ENCODE results near the gene ACP7.
"Not testable (repeated sequence)": the region's sequence is repeated elsewhere in the genome, so short reads cannot be mapped to it uniquely, and the experiment has no call there.

Gene ACP7

DNA sequence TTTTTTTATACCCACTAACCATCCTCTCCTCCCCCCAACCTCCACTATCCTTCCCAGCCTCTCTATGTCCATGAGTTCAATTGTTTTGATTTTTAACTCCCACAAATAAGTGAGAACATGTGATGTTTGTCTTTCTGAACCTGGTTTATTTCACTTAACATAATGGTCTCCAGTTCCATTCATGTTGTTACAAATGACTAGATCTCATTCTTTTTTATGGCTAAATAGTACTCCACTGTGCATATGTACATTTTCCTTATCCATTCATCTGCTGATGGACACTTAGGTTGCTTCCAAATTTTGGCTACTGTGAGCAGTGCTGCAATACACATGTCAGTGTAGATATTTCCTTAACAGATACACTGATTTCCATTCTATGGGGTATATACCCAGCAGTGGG, 24.9 kb upstream of the ACP7 start:
- Mint-ChIP-seq H3K9me3 (no peaks in the 10 kb centered on the region), H3K4me1 (ENCODE audit: low read depth in 2 of 2) (peaks cover 6 to 7% of the 10 kb centered on the region in 2 donors), H3K27me3 (peaks cover 0 to 6% of the 10 kb centered on the region in 2 donors), H3K27ac (no peak overlapping the region), H3K36me3 (ENCODE audit: insufficient read depth) (peaks cover 2% of the 10 kb centered on the region), H3K4me3 (no peak overlapping the region)
- no peak for DNase-seq
- ATAC-seq (replicated peaks) = no peak

DNA sequence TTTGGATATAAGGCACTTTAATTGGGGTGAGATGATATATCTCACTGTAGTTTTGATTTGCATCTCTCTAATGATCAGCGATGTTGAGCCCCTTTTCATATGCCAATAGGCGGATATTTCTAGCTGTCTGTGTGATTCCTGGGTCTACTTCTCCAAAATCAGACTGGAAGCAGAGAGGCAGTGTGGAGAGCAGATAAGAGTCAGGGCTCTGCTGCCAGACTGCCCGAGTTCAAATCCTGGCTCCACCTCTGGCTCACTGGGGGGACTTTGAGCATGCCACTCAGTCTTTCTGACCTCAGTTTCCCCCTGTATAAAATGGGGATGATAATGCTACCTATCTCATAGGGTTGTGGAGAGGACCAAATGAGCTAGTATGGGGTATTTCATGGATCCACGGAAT, 24.0 kb upstream of the ACP7 start:
- Mint-ChIP-seq H3K27ac (no peak overlapping the region), H3K4me3 (no peak overlapping the region), H3K9me3 (no peaks in the 10 kb centered on the region), H3K4me1 (ENCODE audit: low read depth in 2 of 2) (peaks cover 6 to 7% of the 10 kb centered on the region in 2 donors), H3K36me3 (ENCODE audit: insufficient read depth) (peaks cover 2% of the 10 kb centered on the region), H3K27me3 (peaks cover 0 to 6% of the 10 kb centered on the region in 2 donors)
- DNase-seq = no peak
- ATAC-seq (replicated peaks) = no peak

DNA sequence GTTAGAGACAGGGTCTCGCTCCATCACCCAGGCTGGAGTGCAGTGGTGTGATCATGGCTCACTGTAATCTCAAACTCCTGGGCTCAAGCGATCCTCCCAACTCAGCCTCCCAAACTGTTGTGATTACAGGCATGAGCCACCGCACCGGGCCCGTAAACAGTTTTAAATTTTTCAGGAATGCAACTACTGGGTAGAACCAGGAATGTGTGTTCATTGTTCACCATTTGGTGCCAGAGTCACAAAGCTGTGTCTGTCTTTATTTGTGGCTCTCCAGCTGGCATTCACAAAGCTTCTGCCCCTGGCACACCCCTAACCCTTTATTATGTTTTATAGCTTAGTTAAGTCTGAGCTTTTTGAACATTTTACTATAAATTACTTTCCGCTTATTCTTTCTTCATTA, 19.8 kb upstream of the ACP7 start:
- H3K9me3 Mint-ChIP-seq = no peaks in the 10 kb centered on the region
- H3K27me3 Mint-ChIP-seq = peaks cover 0 to 6% of the 10 kb centered on the region in 2 donors
- H3K36me3 Mint-ChIP-seq (ENCODE audit: insufficient read depth) = peaks cover 2% of the 10 kb centered on the region
- H3K4me3 Mint-ChIP-seq = no peak overlapping the region
- peak overlapping the region in 1 of 2 donors; percentile 22 for H3K27ac Mint-ChIP-seq
- H3K4me1 Mint-ChIP-seq (ENCODE audit: low read depth in 2 of 2) = peaks cover 7 to 9% of the 10 kb centered on the region in 2 donors
- ATAC-seq (replicated peaks) = no peak
- no peak for DNase-seq

DNA sequence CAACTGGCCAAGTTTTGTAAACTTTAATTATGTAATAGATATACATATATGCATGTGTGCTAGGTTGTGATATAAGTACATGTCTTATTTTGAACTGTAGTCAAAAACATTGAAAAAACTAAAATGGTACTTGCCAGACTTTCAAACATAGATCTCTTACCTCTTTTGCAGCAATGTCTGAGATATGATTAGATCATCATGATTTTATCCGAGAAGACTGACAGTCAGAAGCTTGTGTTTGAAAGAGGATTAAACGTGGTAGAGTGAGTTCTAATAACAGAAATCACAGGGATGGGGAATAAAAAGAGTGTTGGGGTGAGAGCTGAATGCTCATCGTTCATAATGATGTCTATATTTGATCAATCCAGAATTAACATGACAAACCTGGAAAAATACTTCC, 18.2 kb upstream of the ACP7 start:
- no peak overlapping the region for H3K4me3 Mint-ChIP-seq
- H3K4me1 Mint-ChIP-seq (ENCODE audit: low read depth in 2 of 2) = peaks cover 7 to 12% of the 10 kb centered on the region in 2 donors
- no peak overlapping the region for H3K27ac Mint-ChIP-seq
- DNase-seq (no peak), ATAC-seq (replicated peaks) (no peak)
- H3K9me3 Mint-ChIP-seq = no peaks in the 10 kb centered on the region
- H3K36me3 Mint-ChIP-seq (ENCODE audit: insufficient read depth) = peaks cover 6% of the 10 kb centered on the region
- peaks cover 0 to 5% of the 10 kb centered on the region in 2 donors for H3K27me3 Mint-ChIP-seq

DNA sequence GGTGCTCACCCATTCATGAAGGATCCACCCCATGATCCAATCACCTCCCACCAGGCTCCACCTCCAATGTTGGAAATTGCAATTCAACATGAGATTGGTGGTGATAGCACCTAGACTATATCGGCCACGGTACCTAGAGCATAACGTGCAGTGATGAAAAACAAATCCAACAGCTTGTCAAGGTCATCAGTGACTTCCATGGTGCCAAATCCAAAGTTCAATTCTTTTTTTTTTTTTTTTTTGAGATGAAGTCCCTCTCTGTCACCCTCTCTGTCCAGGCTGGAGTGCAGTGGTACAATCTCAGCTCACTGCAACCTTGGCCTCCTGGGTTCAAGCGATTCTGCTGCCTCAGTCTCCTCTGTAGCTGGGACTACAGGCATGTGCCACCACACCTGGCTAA, 17.1 kb upstream of the ACP7 start:
- H3K36me3 Mint-ChIP-seq (ENCODE audit: insufficient read depth) = peaks cover 6% of the 10 kb centered on the region
- no peaks in the 10 kb centered on the region for H3K9me3 Mint-ChIP-seq
- peaks cover 0 to 6% of the 10 kb centered on the region in 2 donors for H3K4me1 Mint-ChIP-seq (ENCODE audit: low read depth in 2 of 2)
- ATAC-seq (replicated peaks) (no peak), DNase-seq (no peak)
- no peaks in the 10 kb centered on the region for H3K27me3 Mint-ChIP-seq
- H3K4me3 Mint-ChIP-seq = no peak overlapping the region
- H3K27ac Mint-ChIP-seq = no peak overlapping the region

DNA sequence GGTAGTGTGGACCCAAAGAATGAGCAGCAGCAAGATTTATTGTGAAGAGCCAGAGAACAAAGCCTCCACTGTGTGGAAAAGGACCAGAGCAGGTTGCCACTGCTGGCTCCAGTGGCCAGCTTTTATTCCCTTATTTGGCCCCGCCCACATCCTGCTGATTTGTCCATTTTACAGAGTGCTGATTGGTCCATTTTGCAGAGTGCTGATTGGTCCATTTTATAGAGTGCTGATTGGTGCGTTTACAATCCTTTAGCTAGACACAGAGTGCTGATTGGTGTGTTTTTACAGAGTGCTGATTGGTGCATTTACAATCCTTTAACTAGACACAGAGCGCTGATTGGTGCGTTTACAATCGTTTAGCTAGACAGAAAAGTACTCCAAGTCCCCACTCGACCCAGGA, 15.9 kb upstream of the ACP7 start:
- H3K4me3 Mint-ChIP-seq; ATAC-seq (replicated peaks); H3K27me3 Mint-ChIP-seq; H3K36me3 Mint-ChIP-seq (ENCODE audit: insufficient read depth); DNase-seq; H3K9me3 Mint-ChIP-seq: not testable (repeated sequence)
- peaks cover 0 to 11% of the 10 kb centered on the region in 2 donors for H3K4me1 Mint-ChIP-seq (ENCODE audit: low read depth in 2 of 2)
- H3K27ac Mint-ChIP-seq = peak overlapping the region in 1 of 2 donors; percentile 38

DNA sequence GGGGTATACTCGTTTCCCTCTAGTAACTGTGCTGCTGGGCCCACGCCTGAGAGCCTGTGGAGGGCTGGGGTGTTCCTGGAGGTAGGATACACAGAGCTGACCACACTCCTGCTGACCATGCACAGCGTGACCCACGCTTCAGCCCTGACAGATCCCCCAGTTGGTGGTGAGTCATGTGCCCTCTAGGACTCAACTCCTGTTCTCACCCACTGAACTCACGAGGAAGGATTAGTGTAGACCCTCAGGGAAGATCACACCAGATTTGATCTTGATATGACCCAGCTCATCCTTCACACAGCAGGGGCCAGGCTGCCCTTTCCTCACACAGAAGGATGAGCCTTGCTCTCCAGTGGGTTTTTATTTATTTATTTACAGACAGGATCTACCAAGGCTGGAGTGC, 13.3 kb upstream of the ACP7 start:
- Mint-ChIP-seq H3K9me3 (no peaks in the 10 kb centered on the region), H3K4me3 (no peak overlapping the region), H3K4me1 (ENCODE audit: low read depth in 2 of 2) (peaks cover 10 to 18% of the 10 kb centered on the region in 2 donors), H3K27me3 (no peaks in the 10 kb centered on the region), H3K36me3 (ENCODE audit: insufficient read depth) (peaks cover 8% of the 10 kb centered on the region), H3K27ac (no peak overlapping the region)
- DNase-seq (no peak), ATAC-seq (replicated peaks) (no peak)

DNA sequence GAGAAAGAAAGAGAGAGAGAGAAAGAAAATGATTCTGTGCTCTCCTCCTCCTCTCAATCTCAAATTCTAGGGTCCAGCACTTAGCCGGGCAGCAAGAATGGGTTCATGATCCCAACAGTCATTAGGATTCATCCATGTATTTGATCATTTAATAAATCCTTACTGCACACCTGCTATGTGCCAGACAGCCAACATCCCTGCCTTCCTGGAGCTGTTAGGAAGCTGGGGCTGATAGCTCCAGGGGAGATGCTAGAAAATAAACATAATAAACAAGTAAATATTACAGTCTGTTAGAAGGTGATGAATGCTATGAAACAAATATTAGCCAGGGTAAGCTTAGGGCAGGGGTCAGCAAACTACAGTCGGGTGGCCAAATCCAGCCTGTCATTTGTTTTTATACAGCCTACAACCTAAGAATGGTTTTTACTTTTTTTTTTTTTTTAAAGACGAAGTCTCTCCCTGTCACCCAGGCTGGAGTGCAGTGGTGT, 9.9 kb upstream of the ACP7 start:
- ATAC-seq (replicated peaks) (no peak), DNase-seq (no peak)
- peak overlapping the region; percentile 86 to 97 for H3K27ac Mint-ChIP-seq
- no peaks in the 10 kb centered on the region for H3K9me3 Mint-ChIP-seq
- peaks cover 15 to 16% of the 10 kb centered on the region in 2 donors for H3K4me1 Mint-ChIP-seq (ENCODE audit: low read depth in 2 of 2)
- H3K36me3 Mint-ChIP-seq (ENCODE audit: insufficient read depth) = peaks cover 10% of the 10 kb centered on the region
- peak overlapping the region in 1 of 2 donors; percentile 76 for H3K4me3 Mint-ChIP-seq
- H3K27me3 Mint-ChIP-seq = peaks cover 0 to 7% of the 10 kb centered on the region in 2 donors

DNA sequence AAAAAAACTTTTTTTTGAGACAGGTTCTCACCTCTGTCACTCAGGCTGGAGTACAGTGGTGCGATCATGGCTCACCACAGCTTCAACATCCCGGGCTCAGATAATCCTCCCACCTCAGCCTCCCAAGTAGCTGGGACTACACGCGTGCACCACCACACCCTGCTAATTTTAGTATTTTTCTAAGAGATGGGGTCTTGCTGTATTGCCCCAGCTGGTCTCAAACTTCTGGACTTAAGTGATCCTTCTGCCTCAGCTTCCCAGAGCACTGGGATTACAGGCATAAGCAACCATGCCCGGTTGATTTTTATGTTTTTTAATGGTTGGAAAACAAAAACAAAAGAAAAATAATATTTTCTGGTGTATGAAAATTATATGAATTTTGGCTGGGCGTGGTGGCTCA, 9.2 kb upstream of the ACP7 start:
- Mint-ChIP-seq H3K36me3 (ENCODE audit: insufficient read depth) (peaks cover 10% of the 10 kb centered on the region), H3K27me3 (peaks cover 0 to 7% of the 10 kb centered on the region in 2 donors), H3K27ac (peak overlapping the region in 1 of 2 donors; percentile 97), H3K4me3 (no peak overlapping the region), H3K4me1 (ENCODE audit: low read depth in 2 of 2) (peaks cover 15 to 16% of the 10 kb centered on the region in 2 donors), H3K9me3 (no peaks in the 10 kb centered on the region)
- no peak for DNase-seq
- no peak for ATAC-seq (replicated peaks)

DNA sequence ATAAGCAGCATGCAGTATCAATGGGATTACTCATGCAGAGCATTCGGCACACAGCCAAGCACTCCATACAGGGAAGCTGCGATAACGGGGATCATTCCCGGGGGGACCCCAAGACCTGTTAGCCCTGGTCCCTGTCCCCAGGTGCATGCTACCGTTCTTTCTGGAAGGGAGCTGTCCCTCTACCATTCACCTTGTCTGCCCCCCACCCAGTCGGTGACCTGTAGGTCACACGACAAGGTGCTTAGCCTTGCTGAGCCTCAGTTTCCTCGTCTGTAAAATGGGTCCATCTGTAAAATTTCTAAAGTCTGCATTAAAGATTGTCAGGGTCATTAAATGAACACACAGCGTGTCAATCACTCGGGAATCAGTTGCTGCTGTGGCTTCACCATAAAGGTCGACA, 6.8 kb upstream of the ACP7 start:
- Mint-ChIP-seq H3K9me3 (no peaks in the 10 kb centered on the region), H3K4me3 (no peak overlapping the region), H3K27ac (no peak overlapping the region), H3K4me1 (ENCODE audit: low read depth in 2 of 2) (peaks cover 14 to 19% of the 10 kb centered on the region in 2 donors), H3K27me3 (peaks cover 7 to 13% of the 10 kb centered on the region in 2 donors), H3K36me3 (ENCODE audit: insufficient read depth) (peaks cover 7% of the 10 kb centered on the region)
- ATAC-seq (replicated peaks) (no peak), DNase-seq (no peak)

DNA sequence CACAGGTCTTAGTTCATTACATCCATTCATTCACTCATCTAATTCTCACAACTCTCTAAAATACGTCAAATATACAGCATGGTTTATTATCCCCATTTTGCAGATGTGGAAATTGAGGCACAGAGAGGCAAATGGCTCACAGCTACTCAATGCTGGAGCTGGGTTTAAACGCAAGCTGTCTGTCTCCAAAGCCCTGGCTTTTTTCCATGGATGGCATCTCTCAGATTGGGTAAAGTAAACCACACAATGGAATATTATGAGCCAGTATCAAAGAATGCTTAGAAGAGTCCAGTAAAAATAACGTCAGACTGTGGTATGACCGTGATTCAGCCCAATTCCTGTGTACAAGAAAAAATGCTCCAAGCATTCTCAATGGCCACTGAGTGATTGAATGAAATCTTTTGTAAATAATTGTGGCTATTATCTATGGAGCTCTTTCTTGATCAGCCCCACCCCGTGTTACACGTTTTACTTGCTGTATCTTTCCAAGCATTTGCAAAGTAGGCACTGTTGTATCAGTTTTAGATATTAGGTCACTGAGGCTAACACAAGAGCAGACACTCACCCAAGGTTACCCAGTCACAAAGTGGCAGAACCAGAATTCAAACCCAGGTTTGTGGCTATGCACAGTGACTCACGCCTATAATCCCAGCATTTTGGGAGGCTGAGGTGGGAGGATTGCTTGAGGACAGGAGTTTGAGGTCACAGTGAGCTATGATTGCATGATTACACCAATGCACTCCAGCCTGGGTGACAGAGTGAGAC, 5.5 kb upstream of the ACP7 start:
- H3K27ac Mint-ChIP-seq = no peak overlapping the region
- ATAC-seq (replicated peaks) = no peak

DNA sequence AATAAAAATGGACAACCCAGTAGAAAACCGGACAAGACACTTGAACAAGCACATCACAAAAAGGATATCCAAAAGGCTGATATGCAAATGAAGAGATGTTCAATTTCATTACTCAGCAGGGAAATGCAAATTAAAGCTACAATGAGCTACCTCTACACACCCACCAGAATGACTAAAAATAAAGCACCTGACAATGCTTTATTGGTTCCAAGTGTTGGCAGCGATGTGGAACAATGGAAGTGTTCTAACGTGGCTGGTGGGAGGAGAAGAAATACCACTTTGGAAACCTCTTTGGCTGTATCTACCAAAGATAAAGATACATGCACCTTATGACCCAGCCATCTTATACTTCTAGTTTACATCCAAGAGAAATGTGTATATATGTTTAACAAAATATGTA, 3.7 kb upstream of the ACP7 start:
- DNase-seq = no peak
- Mint-ChIP-seq H3K27ac (no peak overlapping the region), H3K4me3 (no peak overlapping the region)

More for the DNA sequence above, 5.5 kb upstream of the ACP7 start:
- no peaks in the 10 kb centered on the region for H3K9me3 Mint-ChIP-seq
- H3K4me1 Mint-ChIP-seq (ENCODE audit: low read depth in 2 of 2) = peaks cover 19 to 26% of the 10 kb centered on the region in 2 donors
- peaks cover 6% of the 10 kb centered on the region for H3K36me3 Mint-ChIP-seq (ENCODE audit: insufficient read depth)
- no peak overlapping the region for H3K4me3 Mint-ChIP-seq
- peaks cover 17 to 24% of the 10 kb centered on the region in 2 donors for H3K27me3 Mint-ChIP-seq
- DNase-seq = no peak

DNA sequence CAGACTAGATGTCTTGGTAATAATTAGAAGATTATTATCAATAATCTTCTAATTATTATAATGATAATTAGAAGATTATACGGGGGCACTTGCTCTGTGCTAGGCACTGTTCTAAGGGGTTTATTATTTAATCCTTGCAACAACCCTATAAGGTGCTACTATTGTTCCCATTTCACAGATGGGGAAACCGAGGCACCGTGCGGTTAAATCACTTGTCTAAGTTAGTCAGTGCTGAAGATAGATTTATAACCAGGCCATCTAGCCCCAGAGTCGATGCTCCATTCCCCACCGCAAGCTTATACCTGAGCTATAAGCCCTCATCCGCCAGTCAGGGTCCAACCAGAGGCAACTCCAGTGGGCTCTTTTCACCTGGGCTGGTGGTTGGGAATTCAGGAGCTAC, 2.0 kb upstream of the ACP7 start:
- DNase-seq = no peak
- Mint-ChIP-seq H3K4me3 (no peak overlapping the region), H3K4me1 (ENCODE audit: low read depth in 2 of 2) (peaks cover 17 to 18% of the 10 kb centered on the region in 2 donors), H3K27me3 (peaks cover 19 to 33% of the 10 kb centered on the region in 2 donors), H3K27ac (no peak overlapping the region), H3K36me3 (ENCODE audit: insufficient read depth) (peaks cover 2% of the 10 kb centered on the region), H3K9me3 (no peaks in the 10 kb centered on the region)
- no peak for ATAC-seq (replicated peaks)

More for the DNA sequence above, 3.7 kb upstream of the ACP7 start:
- Mint-ChIP-seq H3K4me1 (ENCODE audit: low read depth in 2 of 2) (peaks cover 20 to 26% of the 10 kb centered on the region in 2 donors), H3K9me3 (no peaks in the 10 kb centered on the region), H3K36me3 (ENCODE audit: insufficient read depth) (peaks cover 3% of the 10 kb centered on the region), H3K27me3 (peaks cover 27 to 30% of the 10 kb centered on the region in 2 donors)
- ATAC-seq (replicated peaks) = no peak

Data from effector memory CD8-positive, alpha-beta T cell (primary cell).